HCT116 (cell line): ENCODE data around the gene FAM13C. TPM values are rescaled to one million over a fixed set of nuclear protein-coding genes. Genes with fewer than 3 reads are reported as not detected.

Experiments
- ATAC-seq: fragments of 200-7000 bp; cut with Tn5 transposase; 2 replicates; pipeline ENCODE4 v1.9.1; 2020; ENCODE audit warnings: mild to moderate bottlenecking, moderate library complexity
- BruUV-seq: library from RNA; stranded (reverse); fragments of 400-500 nt; replicated peaks from 2 replicates; lab custom pipeline; 2021; lab: Mats Ljungman, UMichigan
- CTCF ChIA-PET: fragments of 300-600 bp; sonication (Branson Sonifier 250); formaldehyde crosslinking; loops from one replicate; lab custom pipeline; 2021; ENCODE audit warnings: antibody characterized with exemption; lab: Charles Lee
- POLR2A ChIA-PET: fragments of 300-600, 350-600 bp; sonication (Branson Sonifier 250); formaldehyde crosslinking; loops from one replicate; lab custom pipeline; 2021; ENCODE audit warnings: antibody characterized with exemption; lab: Charles Lee
- RAD21 ChIA-PET, 2 experiments: fragments of 300-600 bp; sonication (Branson Sonifier 250); formaldehyde crosslinking; loops; one replicate each; lab custom pipeline; 2023; ENCODE audit warnings: low total read pairs in 2 of 2; ENCODE audit not compliant: uncharacterized antibody in 2 of 2, unreplicated experiment in 2 of 2, low non-redundant PET in 1 of 2; lab: Charles Lee
- DNase-seq: peaks from one replicate; pipeline ENCODE4 v3.0.0-alpha.2; 2010; ENCODE audit warnings: low read depth, low spot score
- H2AFZ ChIP-seq: fragments of 200-600 bp; shearing (Covaris generic), sonication (generic); 2 replicates; pipeline ENCODE4 v1.6.1; 2017; ENCODE audit warnings: low read depth, mixed run types, mixed read lengths, antibody characterized with exemption, low read length; ENCODE audit not compliant: poor library complexity, severe bottlenecking
- H3K27ac ChIP-seq: 2 replicates; pipeline ENCODE4 v1.5.1; 2012; ENCODE audit warnings: low read depth, low read length
- H3K27me3 ChIP-seq: fragments of 200-600 bp; sonication (generic); 2 replicates; pipeline ENCODE4 v1.6.1; 2016; ENCODE audit warnings: mixed run types, low read length, mixed read lengths; ENCODE audit not compliant: insufficient read depth
- H3K36me3 ChIP-seq, 2 experiments: fragments of 200-500 bp in 1 of 2; fragments of 200-600 bp in 1 of 2; sonication (Bioruptor generic) in 1 of 2; sonication (generic) in 1 of 2; 2 replicates each; pipeline versions ENCODE4 v1.5.1 to v1.6.1; 2014 to 2016; ENCODE audit warnings: low read length in 2 of 2, inconsistent platforms in 1 of 2, mixed read lengths in 1 of 2, mixed run types in 1 of 2; ENCODE audit not compliant: insufficient read depth in 2 of 2, control insufficient read depth in 1 of 2
- H3K4me1 ChIP-seq, 2 experiments: fragments of 200-600 bp in 1 of 2; sonication (generic) in 1 of 2; 2 replicates each; pipeline versions ENCODE4 v1.5.1 to v1.6.1; 2012 to 2017; ENCODE audit warnings: low read length in 2 of 2, inconsistent platforms in 1 of 2, mild to moderate bottlenecking in 1 of 2, mixed read lengths in 1 of 2, mixed run types in 1 of 2, moderate library complexity in 1 of 2; ENCODE audit not compliant: insufficient read depth in 2 of 2, control insufficient read depth in 1 of 2
- H3K4me2 ChIP-seq: fragments of 200-600 bp; sonication (generic); 2 replicates; pipeline ENCODE4 v1.6.1; 2017; ENCODE audit warnings: mixed run types, low read length, mixed read lengths
- H3K4me3 ChIP-seq, 2 experiments: fragments of 200-600 bp in 1 of 2; sonication (generic) in 1 of 2; replicated peaks in 1 of 2; 2 replicates each; pipeline ENCODE4 v1.5.1; 2011 to 2016; ENCODE audit warnings: low read length in 2 of 2, control low read depth in 1 of 2, low read depth in 1 of 2, mild to moderate bottlenecking in 1 of 2, mixed read lengths in 1 of 2, mixed run types in 1 of 2
- H3K79me2 ChIP-seq: fragments of 200-600 bp; sonication (generic); 2 replicates; pipeline ENCODE4 v1.6.1; 2017; ENCODE audit warnings: mild to moderate bottlenecking, mixed run types, low read length, moderate library complexity, mixed read lengths; ENCODE audit not compliant: insufficient read depth
- H3K9ac ChIP-seq: fragments of 200-600 bp; sonication (generic); 2 replicates; pipeline ENCODE4 v1.6.1; 2016; ENCODE audit warnings: low read length, mixed read lengths
- H3K9me2 ChIP-seq: fragments of 200-600 bp; sonication (generic), shearing (Covaris generic); 2 replicates; pipeline ENCODE4 v1.6.1; 2017; ENCODE audit warnings: mixed run types, mild to moderate bottlenecking, moderate library complexity; ENCODE audit not compliant: insufficient read depth
- H3K9me3 ChIP-seq, 2 experiments: fragments of 200-500 bp in 1 of 2; fragments of 200-600 bp in 1 of 2; sonication (Bioruptor generic) in 1 of 2; sonication (generic) in 1 of 2; 2 replicates each; pipeline ENCODE4 v1.6.1; 2014 to 2017; ENCODE audit warnings: low read length in 2 of 2, mixed read lengths in 2 of 2, inconsistent platforms in 1 of 2, low read depth in 1 of 2, mild to moderate bottlenecking in 1 of 2, mixed run types in 1 of 2, moderate library complexity in 1 of 2; ENCODE audit not compliant: control insufficient read depth in 1 of 2, insufficient read depth in 1 of 2
- H4K20me1 ChIP-seq: fragments of 200-600 bp; sonication (generic), shearing (Covaris generic); 2 replicates; pipeline ENCODE4 v1.6.1; 2017; ENCODE audit warnings: mixed run types, mild to moderate bottlenecking, moderate library complexity; ENCODE audit not compliant: insufficient read depth
- CBX3 ChIP-seq: IDR thresholded peaks from 2 replicates; pipeline ENCODE4 v1.6.1; 2012; ENCODE audit warnings: low read depth
- CEBPB ChIP-seq: IDR thresholded peaks from 2 replicates; pipeline ENCODE4 v1.6.1; 2012; ENCODE audit warnings: low read depth
- ELF1 ChIP-seq: IDR thresholded peaks from 2 replicates; pipeline ENCODE4 v1.6.1; 2012; ENCODE audit warnings: low read depth, borderline replicate concordance
- EZH2 ChIP-seq: fragments of 200-600 bp; sonication (generic); IDR thresholded peaks from 2 replicates; pipeline ENCODE4 v1.6.1; 2017; ENCODE audit warnings: antibody characterized with exemption, mixed run types
- EZH2phosphoT487 ChIP-seq: fragments of 200-600 bp; IDR thresholded peaks from 2 replicates; pipeline ENCODE4 v1.6.1; 2018; ENCODE audit warnings: antibody characterized with exemption, borderline replicate concordance
- FOSL1 ChIP-seq: IDR thresholded peaks from 2 replicates; pipeline ENCODE4 v1.6.1; 2012; ENCODE audit warnings: low read depth
- POLR2A ChIP-seq: IDR thresholded peaks from 2 replicates; pipeline ENCODE4 v1.7.0; 2011; ENCODE audit warnings: borderline replicate concordance; ENCODE audit not compliant: insufficient read depth, insufficient read length; ENCODE audit errors: extremely low read depth
- RAD21 ChIP-seq: IDR thresholded peaks from 2 replicates; pipeline ENCODE4 v1.6.1; 2012; ENCODE audit warnings: low read depth, mild to moderate bottlenecking
- SIN3A ChIP-seq: IDR thresholded peaks from 2 replicates; pipeline ENCODE4 v1.6.1; 2012; ENCODE audit warnings: low read depth
- SP1 ChIP-seq: IDR thresholded peaks from 2 replicates; pipeline ENCODE4 v1.6.1; 2012; ENCODE audit warnings: low read depth
- TCF7L2 ChIP-seq: IDR thresholded peaks from 2 replicates; pipeline ENCODE4 v1.7.0; 2011; ENCODE audit warnings: borderline replicate concordance, inconsistent platforms; ENCODE audit not compliant: insufficient read depth, insufficient read length; ENCODE audit errors: extremely low read depth
- YY1 ChIP-seq: IDR thresholded peaks from 2 replicates; pipeline ENCODE4 v1.6.1; 2011; ENCODE audit warnings: low read length, low read depth, moderate library complexity, mild to moderate bottlenecking; ENCODE audit not compliant: insufficient replicate concordance; ENCODE audit errors: extremely low read depth
- ZFX ChIP-seq: fragments of 450-650 bp; IDR thresholded peaks from 2 replicates; pipeline ENCODE4 v1.6.1; 2017
- intact Hi-C: fragments of 100-400 bp; cut with micrococcal nuclease; formaldehyde crosslinking; loops from 2 replicates; pipeline ENCODE4 v1.10.0; 2022
- total RNA-seq: library from RNA; stranded (reverse); gene quantifications from one replicate; pipeline ENCODE4 v1.2.1, GENCODE V29; 2021; ENCODE audit not compliant: unreplicated experiment
- TF ChIP-seq, protein P1 (sequence below): IDR thresholded peaks from 2 replicates; pipeline ENCODE4 v1.6.1; 2012
- TF ChIP-seq, protein P2 (sequence below): IDR thresholded peaks from 2 replicates; pipeline ENCODE4 v1.6.1; 2012; ENCODE audit warnings: low read depth
- TF ChIP-seq, protein P3 (sequence below): IDR thresholded peaks from 2 replicates; pipeline ENCODE4 v1.6.1; 2012

FAM13C gene
- total RNA-seq, 1 experiment from 2014 or later, result 0.42 TPM

- TF ChIP-seq, protein P1, sequence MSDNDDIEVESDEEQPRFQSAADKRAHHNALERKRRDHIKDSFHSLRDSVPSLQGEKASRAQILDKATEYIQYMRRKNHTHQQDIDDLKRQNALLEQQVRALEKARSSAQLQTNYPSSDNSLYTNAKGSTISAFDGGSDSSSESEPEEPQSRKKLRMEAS, result no peak
- TF ChIP-seq ZFX, result no peak
- TF ChIP-seq RAD21, result no peak
- no peak for TF ChIP-seq CBX3
These were observed 11.8 kb downstream of the FAM13C start (continued) for GRCh38 chr10:59350558-59350957.

DNA sequence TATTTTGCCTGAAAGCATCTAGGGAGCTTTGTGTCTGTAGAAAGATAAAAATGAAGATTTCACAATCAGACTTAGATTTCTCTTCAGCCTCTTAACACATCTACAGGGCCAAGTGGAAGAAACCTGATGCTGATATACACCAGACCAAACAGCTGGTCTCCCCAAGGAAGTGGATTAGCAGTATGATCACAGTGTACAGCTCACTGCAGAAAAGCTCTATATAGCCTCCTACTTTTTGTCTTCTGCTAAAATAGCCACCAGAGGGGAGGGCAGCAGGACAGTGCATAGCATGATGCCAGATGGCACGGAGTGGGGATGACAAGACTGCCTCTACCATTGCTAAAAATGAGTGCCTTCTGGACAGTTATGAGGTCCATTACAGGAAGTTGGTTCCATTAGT is 16.0 kb downstream of the FAM13C start:
- DNase-seq (no peak), ATAC-seq (no peak)
- Histone ChIP-seq H3K9ac (no peak overlapping the region), H2AFZ (no peak overlapping the region), H3K36me3 (no peaks in the 10 kb centered on the region), H3K27me3 (no peaks in the 10 kb centered on the region; the same call in 1 of the 2 replicates), H3K4me1 (no peaks in the 10 kb centered on the region), H3K4me3 (no peak overlapping the region), H3K27ac (no peak overlapping the region), H3K9me2 (no peaks in the 10 kb centered on the region), H3K79me2 (no peaks in the 10 kb centered on the region), H3K4me2 (no peak overlapping the region), H4K20me1 (no peaks in the 10 kb centered on the region), H3K9me3 (no peaks in the 10 kb centered on the region)
- POLR2A ChIA-PET, result no interaction called here
- RAD21 ChIA-PET, result interaction anchor here in 1 of 2 experiments (0.6 kb wide), 1 partner anchor 9 kb away, joined by 4 read pairs; no protein-coding TSS in a partner anchor
- no TSS peak for BruUV-seq
- TF ChIP-seq EZH2 (no peak), YY1 (no peak), POLR2A (no peak), SP1 (no peak), CEBPB (no peak), FOSL1 (no peak), EZH2phosphoT487 (no peak), CBX3 (no peak), ELF1 (no peak), SIN3A (no peak), TCF7L2 (no peak)
- TF ChIP-seq, protein P2, sequence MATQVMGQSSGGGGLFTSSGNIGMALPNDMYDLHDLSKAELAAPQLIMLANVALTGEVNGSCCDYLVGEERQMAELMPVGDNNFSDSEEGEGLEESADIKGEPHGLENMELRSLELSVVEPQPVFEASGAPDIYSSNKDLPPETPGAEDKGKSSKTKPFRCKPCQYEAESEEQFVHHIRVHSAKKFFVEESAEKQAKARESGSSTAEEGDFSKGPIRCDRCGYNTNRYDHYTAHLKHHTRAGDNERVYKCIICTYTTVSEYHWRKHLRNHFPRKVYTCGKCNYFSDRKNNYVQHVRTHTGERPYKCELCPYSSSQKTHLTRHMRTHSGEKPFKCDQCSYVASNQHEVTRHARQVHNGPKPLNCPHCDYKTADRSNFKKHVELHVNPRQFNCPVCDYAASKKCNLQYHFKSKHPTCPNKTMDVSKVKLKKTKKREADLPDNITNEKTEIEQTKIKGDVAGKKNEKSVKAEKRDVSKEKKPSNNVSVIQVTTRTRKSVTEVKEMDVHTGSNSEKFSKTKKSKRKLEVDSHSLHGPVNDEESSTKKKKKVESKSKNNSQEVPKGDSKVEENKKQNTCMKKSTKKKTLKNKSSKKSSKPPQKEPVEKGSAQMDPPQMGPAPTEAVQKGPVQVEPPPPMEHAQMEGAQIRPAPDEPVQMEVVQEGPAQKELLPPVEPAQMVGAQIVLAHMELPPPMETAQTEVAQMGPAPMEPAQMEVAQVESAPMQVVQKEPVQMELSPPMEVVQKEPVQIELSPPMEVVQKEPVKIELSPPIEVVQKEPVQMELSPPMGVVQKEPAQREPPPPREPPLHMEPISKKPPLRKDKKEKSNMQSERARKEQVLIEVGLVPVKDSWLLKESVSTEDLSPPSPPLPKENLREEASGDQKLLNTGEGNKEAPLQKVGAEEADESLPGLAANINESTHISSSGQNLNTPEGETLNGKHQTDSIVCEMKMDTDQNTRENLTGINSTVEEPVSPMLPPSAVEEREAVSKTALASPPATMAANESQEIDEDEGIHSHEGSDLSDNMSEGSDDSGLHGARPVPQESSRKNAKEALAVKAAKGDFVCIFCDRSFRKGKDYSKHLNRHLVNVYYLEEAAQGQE, result no peak
- TF ChIP-seq, protein P3, sequence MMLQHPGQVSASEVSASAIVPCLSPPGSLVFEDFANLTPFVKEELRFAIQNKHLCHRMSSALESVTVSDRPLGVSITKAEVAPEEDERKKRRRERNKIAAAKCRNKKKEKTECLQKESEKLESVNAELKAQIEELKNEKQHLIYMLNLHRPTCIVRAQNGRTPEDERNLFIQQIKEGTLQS, result no peak
- CTCF ChIA-PET, result no interaction called here
- intact Hi-C loops, result no loop called here
